SK-N-SH (cell line): Measurements from ENCODE around the gene TEP1. TPM values are rescaled to one million over a fixed set of nuclear protein-coding genes. Genes with fewer than 3 reads are reported as not detected.

Source experiments
- CTCF ChIA-PET: fragments of 300-600, 350-600 bp; formaldehyde crosslinking; extraction: SDS; loops from one replicate; lab custom pipeline; 2021; lab: Yijun Ruan, JAX
- POLR2A ChIA-PET: fragments of 350-600 bp; sonication (Branson Sonifier 250); formaldehyde crosslinking; extraction: SDS; loops from one replicate; lab custom pipeline; 2020; ENCODE audit warnings: antibody characterized with exemption, inconsistent platforms; lab: Yijun Ruan, JAX
- DNase-seq: peaks from one replicate; pipeline ENCODE4 v3.0.0; 2012
- H2AFZ ChIP-seq: fragments of 200-600 bp; sonication (generic); 2 replicates; pipeline ENCODE4 v1.8.1; 2016; ENCODE audit warnings: antibody characterized with exemption, mild to moderate bottlenecking, low read depth
- H3F3A ChIP-seq: fragments of 200-600 bp; sonication (generic); replicated peaks from 2 replicates; pipeline ENCODE3; 2016; ENCODE audit warnings: antibody characterized with exemption, mild to moderate bottlenecking; ENCODE audit not compliant: insufficient read depth
- H3K27ac ChIP-seq, 2 experiments: fragments of 200-500 bp in 1 of 2; fragments of 200-600 bp in 1 of 2; sonication (Bioruptor generic) in 1 of 2; sonication (generic), shearing (Covaris generic) in 1 of 2; 2 replicates each; pipeline versions ENCODE4 v1.5.1 to v1.6.1; 2014 to 2016; ENCODE audit warnings: low read depth in 2 of 2, inconsistent platforms in 1 of 2, low read length in 1 of 2, mild to moderate bottlenecking in 1 of 2, mixed read lengths in 1 of 2
- H3K27me3 ChIP-seq: fragments of 200-600 bp; sonication (generic), shearing (Covaris generic); 2 replicates; pipeline ENCODE4 v1.6.1; 2016; ENCODE audit warnings: mixed run types; ENCODE audit not compliant: insufficient read depth
- H3K36me3 ChIP-seq, 2 experiments: fragments of 200-500 bp in 1 of 2; fragments of 200-600 bp in 1 of 2; sonication (Bioruptor generic) in 1 of 2; sonication (generic) in 1 of 2; replicated peaks in 1 of 2; 2 replicates each; pipeline versions ENCODE3 to v1.5.1; 2014 to 2016; ENCODE audit warnings: low read length in 1 of 2, mild to moderate bottlenecking in 1 of 2; ENCODE audit not compliant: insufficient read depth in 2 of 2, control insufficient read depth in 1 of 2
- H3K4me1 ChIP-seq, 2 experiments: fragments of 200-500 bp in 1 of 2; fragments of 200-600 bp in 1 of 2; sonication (Bioruptor generic) in 1 of 2; sonication (generic), shearing (Covaris generic) in 1 of 2; 2 replicates each; pipeline versions ENCODE4 v1.5.1 to v1.6.1; 2014 to 2016; ENCODE audit warnings: low read depth in 1 of 2, low read length in 1 of 2, mixed run types in 1 of 2; ENCODE audit not compliant: insufficient read depth in 2 of 2, control insufficient read depth in 1 of 2
- H3K4me2 ChIP-seq: fragments of 200-600 bp; sonication (generic), shearing (Covaris generic); 2 replicates; pipeline ENCODE4 v1.6.1; 2017; ENCODE audit warnings: mixed run types
- H3K4me3 ChIP-seq, 2 experiments: fragments of 200-500 bp in 1 of 2; fragments of 200-600 bp in 1 of 2; sonication (Bioruptor generic) in 1 of 2; sonication (generic), shearing (Covaris generic) in 1 of 2; 2 replicates each; pipeline versions ENCODE4 v1.5.1 to v1.8.1; 2014 to 2016; ENCODE audit warnings: low read depth in 2 of 2, inconsistent platforms in 1 of 2, low read length in 1 of 2, mild to moderate bottlenecking in 1 of 2, mixed read lengths in 1 of 2, moderate library complexity in 1 of 2
- H3K79me2 ChIP-seq: fragments of 200-600 bp; sonication (generic); 2 replicates; pipeline ENCODE4 v1.8.1; 2017; ENCODE audit warnings: mild to moderate bottlenecking; ENCODE audit not compliant: insufficient read depth
- H3K9ac ChIP-seq: fragments of 200-600 bp; sonication (generic); 2 replicates; pipeline ENCODE4 v1.6.1; 2017; ENCODE audit warnings: mixed run types
- H3K9me2 ChIP-seq: fragments of 200-600 bp; sonication (generic); 2 replicates; pipeline ENCODE4 v1.6.1; 2017; ENCODE audit warnings: mixed run types
- H3K9me3 ChIP-seq: fragments of 200-600 bp; sonication (generic); 2 replicates; pipeline ENCODE4 v1.6.1; 2017; ENCODE audit warnings: mixed run types, mild to moderate bottlenecking, moderate library complexity
- H4K20me1 ChIP-seq: fragments of 200-600 bp; sonication (generic); 2 replicates; pipeline ENCODE4 v1.6.1; 2017; ENCODE audit warnings: mild to moderate bottlenecking, mixed run types; ENCODE audit not compliant: insufficient read depth
- CHD2 ChIP-seq: fragments of 150-350 bp; IDR thresholded peaks from 2 replicates; pipeline ENCODE4 v1.6.1; 2018; ENCODE audit warnings: low read length; ENCODE audit not compliant: partially characterized antibody
- CTCF ChIP-seq: fragments of 200-600 bp; sonication (generic); IDR thresholded peaks from 2 replicates; pipeline ENCODE4 v1.6.1; 2017; ENCODE audit warnings: antibody characterized with exemption, mild to moderate bottlenecking, moderate library complexity
- ELF1 ChIP-seq: IDR thresholded peaks from 2 replicates; pipeline ENCODE4 v1.4.0; 2012
- FOSL2 ChIP-seq: IDR thresholded peaks from 2 replicates; pipeline ENCODE4 v1.4.0; 2012; ENCODE audit warnings: low read depth, mild to moderate bottlenecking, moderate library complexity, borderline replicate concordance
- FOXJ3 ChIP-seq: sonication (generic); formaldehyde crosslinking; IDR thresholded peaks from 2 replicates; pipeline ENCODE4 v1.5.1; 2020; ENCODE audit warnings: mild to moderate bottlenecking, missing genetic modification reagents
- FOXM1 ChIP-seq: IDR thresholded peaks from 2 replicates; pipeline ENCODE4 v1.4.0; 2012; ENCODE audit warnings: low read depth, mild to moderate bottlenecking
- MAX ChIP-seq: IDR thresholded peaks from 2 replicates; pipeline ENCODE4 v1.4.0; 2012; ENCODE audit warnings: low read depth
- MXI1 ChIP-seq: IDR thresholded peaks from 2 replicates; pipeline ENCODE4 v1.6.1; 2012; ENCODE audit warnings: mild to moderate bottlenecking, low read depth, low read length, improper control_type of control experiment
- NFIC ChIP-seq: IDR thresholded peaks from 2 replicates; pipeline ENCODE4 v1.4.0; 2012; ENCODE audit warnings: borderline replicate concordance
- NRF1 ChIP-seq: IDR thresholded peaks from 2 replicates; pipeline ENCODE4 v1.6.1; 2012; ENCODE audit warnings: low read depth, mild to moderate bottlenecking, low read length
- POLR2AphosphoS5 ChIP-seq: IDR thresholded peaks from 2 replicates; pipeline ENCODE4 v1.6.1; 2012; ENCODE audit warnings: low read depth, low read length
- RCOR1 ChIP-seq: fragments of 150-350 bp; IDR thresholded peaks from 2 replicates; pipeline ENCODE4 v1.6.1; 2017; ENCODE audit warnings: antibody characterized with exemption, low read length
- TEAD4 ChIP-seq: IDR thresholded peaks from 2 replicates; pipeline ENCODE4 v1.4.0; 2012; ENCODE audit warnings: mild to moderate bottlenecking, borderline replicate concordance; ENCODE audit not compliant: insufficient read depth
- YY1 ChIP-seq: IDR thresholded peaks from 2 replicates; pipeline ENCODE4 v1.4.0; 2012; ENCODE audit warnings: low read depth, mild to moderate bottlenecking
- WGBS: methylation state at CpG from one replicate; pipeline ENCODE4 v1.1.6; 2017; ENCODE audit warnings: low lambda C conversion rate; 5-methylcytosine and 5-hydroxymethylcytosine counted together
- polyA plus RNA-seq, 3 experiments: library from polyadenylated mRNA; depleted of rRNA; stranded (reverse); fragments of >200 nt; gene quantifications; 2 replicates each; pipeline ENCODE4 v1.2.3, GENCODE V29; 2012
- TF ChIP-seq, protein P1 (sequence below): IDR thresholded peaks from 2 replicates; pipeline ENCODE4; 2012
- TF ChIP-seq, protein P2 (sequence below): IDR thresholded peaks from 2 replicates; pipeline ENCODE4 v1.6.1; 2012; ENCODE audit warnings: mild to moderate bottlenecking, low read depth, low read length, moderate library complexity

TEP1 gene
- polyA plus RNA-seq, 1 of the 3 experiments (the other 2 are of a cell fraction), result 12.1 TPM

DNA sequence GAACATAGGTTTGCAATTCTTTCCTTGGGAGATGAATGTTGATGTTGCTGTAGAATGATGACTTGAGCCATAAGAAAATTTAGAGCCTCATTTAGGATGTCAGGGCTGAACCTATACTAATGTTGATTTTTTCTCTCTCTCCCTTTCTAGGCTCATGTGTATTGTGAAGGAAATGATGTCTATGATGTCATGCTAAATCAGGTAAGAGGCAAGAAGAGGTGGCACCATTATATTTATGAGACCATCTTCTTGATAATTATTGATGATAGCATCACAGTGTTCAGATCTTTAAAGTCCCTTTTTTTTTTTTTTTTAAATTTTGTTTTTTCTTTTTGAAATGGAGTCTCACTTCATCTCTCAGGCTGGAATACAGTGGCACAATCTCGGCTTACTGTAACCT, 66.6 kb downstream of the TEP1 start:
- H2AFZ ChIP-seq, result no peak overlapping the region
- TF ChIP-seq, protein P1, sequence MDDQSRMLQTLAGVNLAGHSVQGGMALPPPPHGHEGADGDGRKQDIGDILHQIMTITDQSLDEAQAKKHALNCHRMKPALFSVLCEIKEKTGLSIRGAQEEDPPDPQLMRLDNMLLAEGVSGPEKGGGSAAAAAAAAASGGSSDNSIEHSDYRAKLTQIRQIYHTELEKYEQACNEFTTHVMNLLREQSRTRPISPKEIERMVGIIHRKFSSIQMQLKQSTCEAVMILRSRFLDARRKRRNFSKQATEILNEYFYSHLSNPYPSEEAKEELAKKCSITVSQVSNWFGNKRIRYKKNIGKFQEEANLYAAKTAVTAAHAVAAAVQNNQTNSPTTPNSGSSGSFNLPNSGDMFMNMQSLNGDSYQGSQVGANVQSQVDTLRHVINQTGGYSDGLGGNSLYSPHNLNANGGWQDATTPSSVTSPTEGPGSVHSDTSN, result no peak
- TF ChIP-seq MAX, result no peak
- TF ChIP-seq RCOR1, result no peak
- no peak for TF ChIP-seq ELF1
- no peak for TF ChIP-seq FOSL2
- TF ChIP-seq TEAD4, result no peak
- TF ChIP-seq, all 33 proteins: peak for 0
- 96% methylated on average over 1 of the region's 1 CpG for WGBS
- no peaks in the 10 kb centered on the region for H3K9me3 ChIP-seq
- no peak overlapping the region for H3K9ac ChIP-seq
- H3F3A ChIP-seq, result peaks cover 29% of the 10 kb centered on the region
- peaks cover 20% of the 10 kb centered on the region for H3K79me2 ChIP-seq
- ChIA-PET CTCF (no interaction called here), POLR2A (no interaction called here)
- no peaks in the 10 kb centered on the region for H3K4me1 ChIP-seq
- no peaks in the 10 kb centered on the region for H3K9me2 ChIP-seq
- H3K36me3 ChIP-seq, result peaks cover 15 to 42% of the 10 kb centered on the region in 2 experiments
- no peak overlapping the region for H3K4me2 ChIP-seq
- no peak overlapping the region for H3K27ac ChIP-seq
- H3K27me3 ChIP-seq, result no peaks in the 10 kb centered on the region
- no peak overlapping the region for H3K4me3 ChIP-seq
- DNase-seq, result no peak
- H4K20me1 ChIP-seq, result no peaks in the 10 kb centered on the region

- Histone ChIP-seq H3K27ac (no peak overlapping the region), H3K4me2 (no peak overlapping the region), H3K36me3 (peaks cover 15 to 34% of the 10 kb centered on the region in 2 experiments), H3K4me3 (no peak overlapping the region), H2AFZ (no peak overlapping the region), H4K20me1 (no peaks in the 10 kb centered on the region), H3K9me3 (no peaks in the 10 kb centered on the region), H3K9me2 (no peaks in the 10 kb centered on the region), H3K9ac (no peak overlapping the region), H3K79me2 (peaks cover 20% of the 10 kb centered on the region), H3K27me3 (no peaks in the 10 kb centered on the region), H3F3A (peaks cover 29% of the 10 kb centered on the region), H3K4me1 (no peaks in the 10 kb centered on the region)
- ChIA-PET CTCF (interaction anchor here (4.9 kb wide), 1 partner anchor 19 kb away, joined by 30 read pairs; no protein-coding TSS in a partner anchor), POLR2A (no interaction called here)
- TF ChIP-seq RCOR1, result no peak
- no peak for TF ChIP-seq YY1
- TF ChIP-seq, protein P2, sequence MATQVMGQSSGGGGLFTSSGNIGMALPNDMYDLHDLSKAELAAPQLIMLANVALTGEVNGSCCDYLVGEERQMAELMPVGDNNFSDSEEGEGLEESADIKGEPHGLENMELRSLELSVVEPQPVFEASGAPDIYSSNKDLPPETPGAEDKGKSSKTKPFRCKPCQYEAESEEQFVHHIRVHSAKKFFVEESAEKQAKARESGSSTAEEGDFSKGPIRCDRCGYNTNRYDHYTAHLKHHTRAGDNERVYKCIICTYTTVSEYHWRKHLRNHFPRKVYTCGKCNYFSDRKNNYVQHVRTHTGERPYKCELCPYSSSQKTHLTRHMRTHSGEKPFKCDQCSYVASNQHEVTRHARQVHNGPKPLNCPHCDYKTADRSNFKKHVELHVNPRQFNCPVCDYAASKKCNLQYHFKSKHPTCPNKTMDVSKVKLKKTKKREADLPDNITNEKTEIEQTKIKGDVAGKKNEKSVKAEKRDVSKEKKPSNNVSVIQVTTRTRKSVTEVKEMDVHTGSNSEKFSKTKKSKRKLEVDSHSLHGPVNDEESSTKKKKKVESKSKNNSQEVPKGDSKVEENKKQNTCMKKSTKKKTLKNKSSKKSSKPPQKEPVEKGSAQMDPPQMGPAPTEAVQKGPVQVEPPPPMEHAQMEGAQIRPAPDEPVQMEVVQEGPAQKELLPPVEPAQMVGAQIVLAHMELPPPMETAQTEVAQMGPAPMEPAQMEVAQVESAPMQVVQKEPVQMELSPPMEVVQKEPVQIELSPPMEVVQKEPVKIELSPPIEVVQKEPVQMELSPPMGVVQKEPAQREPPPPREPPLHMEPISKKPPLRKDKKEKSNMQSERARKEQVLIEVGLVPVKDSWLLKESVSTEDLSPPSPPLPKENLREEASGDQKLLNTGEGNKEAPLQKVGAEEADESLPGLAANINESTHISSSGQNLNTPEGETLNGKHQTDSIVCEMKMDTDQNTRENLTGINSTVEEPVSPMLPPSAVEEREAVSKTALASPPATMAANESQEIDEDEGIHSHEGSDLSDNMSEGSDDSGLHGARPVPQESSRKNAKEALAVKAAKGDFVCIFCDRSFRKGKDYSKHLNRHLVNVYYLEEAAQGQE, result no peak
- no peak for TF ChIP-seq CHD2
- TF ChIP-seq POLR2AphosphoS5, result no peak
- TF ChIP-seq NFIC, result no peak
- TF ChIP-seq FOXJ3 (CRISPR knock-in tag), result no peak
- no peak for TF ChIP-seq CTCF
- no peak for TF ChIP-seq MXI1
- TF ChIP-seq FOXM1, result no peak
- no peak for TF ChIP-seq MAX
- TF ChIP-seq, protein P1, result no peak
- TF ChIP-seq NRF1, result no peak
- no peak for DNase-seq
- 56% methylated on average over 1 of the region's 1 CpG for WGBS
Observed at GRCh38 chr14:20345366-20345765, 67.9 kb downstream of the TEP1 start.
